NCI-H446 treated with DMSO at 0.1 percent for 48 hours (cell line): Measurements from ENCODE around the gene USP22.

Experiments
- DNase-seq: peaks from one replicate; lab custom pipeline; 2025; lab: John Stamatoyannopoulos, UW

USP22 gene

GRCh38 chr17:21001111-21001812 is 41.5 kb downstream of the USP22 start:
- no peak for DNase-seq

- no peak for DNase-seq
Measured at GRCh38 chr17:20999841-21000532, 42.8 kb downstream of the USP22 start.

- DNase-seq = no peak
Measured at GRCh38 chr17:20999044-20999573, 43.7 kb downstream of the USP22 start.

DNA sequence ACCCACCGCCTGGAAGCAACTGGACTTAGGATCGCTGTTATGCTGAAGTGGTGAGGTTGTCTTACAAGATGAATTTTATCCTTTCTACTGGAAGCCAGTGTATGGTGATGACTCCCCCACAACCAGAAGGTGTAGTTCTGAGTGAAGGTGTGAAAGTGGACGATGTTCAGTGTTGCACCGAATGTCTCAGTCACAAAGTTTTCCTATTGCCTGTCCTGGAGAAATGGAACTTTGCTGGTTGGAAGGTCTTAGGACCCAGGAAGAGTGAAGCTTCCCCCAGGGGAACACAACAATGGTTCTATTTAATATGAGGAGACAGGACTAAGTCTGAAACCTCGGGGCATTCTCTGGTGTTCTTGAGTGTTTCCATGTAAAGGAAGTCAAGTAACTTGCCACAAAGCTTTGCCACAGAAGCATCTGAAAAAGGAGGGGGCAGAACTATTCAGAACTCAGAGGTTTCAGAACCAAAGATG is 44.2 kb downstream of the USP22 start:
- no peak for DNase-seq

DNA sequence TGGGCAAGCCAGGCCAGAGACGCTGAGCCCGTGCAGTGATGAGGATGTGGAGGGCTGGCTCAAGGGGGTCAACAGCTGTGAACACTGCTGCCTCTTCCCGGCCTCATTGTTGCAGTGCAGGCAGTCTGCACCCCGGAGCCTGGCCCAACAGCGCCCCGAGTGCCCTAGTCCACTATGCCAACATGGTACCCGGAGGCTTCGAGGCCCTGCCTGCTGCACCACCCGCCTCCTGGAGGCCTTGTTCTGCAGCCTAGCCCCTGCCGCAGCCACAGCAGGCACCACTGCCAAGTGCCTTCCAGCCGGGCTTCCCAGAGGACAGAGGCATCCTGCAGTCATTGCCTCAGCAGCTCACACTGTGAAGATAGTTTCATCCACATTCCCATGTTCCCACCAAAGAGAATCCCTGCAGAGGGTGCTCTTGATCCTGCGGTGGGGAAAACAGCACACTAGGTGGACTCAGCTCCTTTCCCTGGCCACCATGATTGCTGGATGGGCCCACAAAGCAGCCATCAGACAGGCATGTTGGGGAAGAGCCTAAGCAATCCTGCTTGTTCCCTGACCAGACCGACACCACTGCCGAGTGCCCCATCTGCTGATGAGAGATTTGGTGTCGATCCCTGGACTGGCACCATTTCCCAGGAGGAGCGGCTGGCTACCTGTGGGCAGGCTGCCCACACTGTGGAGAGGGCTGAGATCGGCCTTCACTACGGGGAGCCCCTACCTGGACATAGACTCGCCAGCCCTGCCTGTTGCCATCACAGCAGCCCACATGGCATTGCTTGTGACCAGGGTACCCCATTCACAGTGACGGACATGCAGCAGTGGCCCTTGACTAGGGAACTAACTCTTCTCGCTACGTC is 44.9 kb downstream of the USP22 start:
- no peak for DNase-seq

DNA sequence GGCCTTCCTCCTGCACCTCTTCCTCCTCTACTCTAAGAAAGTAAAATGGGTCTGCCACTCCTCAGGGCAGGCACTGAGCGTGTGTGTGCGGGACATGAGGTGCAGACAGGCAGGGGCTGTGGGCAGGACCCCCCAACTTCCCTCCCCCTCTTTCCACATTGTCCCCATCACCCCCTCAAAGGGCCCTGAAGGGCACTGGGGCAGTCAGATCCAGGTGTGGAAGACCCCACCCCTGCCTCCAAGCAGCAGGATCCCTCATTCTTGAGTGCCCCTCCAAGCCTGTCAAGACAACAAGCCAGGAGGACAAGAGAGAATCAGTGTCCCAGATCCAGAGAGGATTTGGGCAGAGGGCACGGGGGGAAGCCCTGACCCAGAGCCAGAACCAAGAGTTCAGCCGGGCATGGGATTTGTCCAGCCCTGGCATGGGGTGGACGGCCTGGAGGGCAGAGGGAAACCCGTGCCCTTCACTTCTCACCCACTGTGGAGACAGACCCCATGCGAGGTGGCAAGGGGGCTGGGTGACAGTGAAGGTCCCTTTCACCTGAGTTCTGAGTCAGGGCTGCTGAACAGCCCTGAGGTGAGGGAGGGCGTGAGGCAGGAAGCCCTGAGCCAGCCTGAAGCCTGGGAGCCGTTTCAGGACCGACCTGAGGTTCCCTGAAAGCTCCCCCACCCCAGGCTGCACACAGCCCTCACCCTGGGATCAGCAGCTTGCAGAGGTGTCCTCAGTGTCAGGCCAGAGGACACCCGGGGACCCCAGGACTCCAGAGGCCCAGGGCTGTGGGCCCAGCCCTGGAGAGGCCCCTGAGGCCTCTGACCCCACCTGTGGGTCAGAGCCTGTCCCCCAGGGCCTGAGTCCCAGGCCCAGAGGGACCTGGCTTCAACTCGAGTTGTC is 45.8 kb downstream of the USP22 start:
- DNase-seq = no peak

- no peak for DNase-seq
Measured at GRCh38 chr17:20995873-20996723, 46.7 kb downstream of the USP22 start.

DNA sequence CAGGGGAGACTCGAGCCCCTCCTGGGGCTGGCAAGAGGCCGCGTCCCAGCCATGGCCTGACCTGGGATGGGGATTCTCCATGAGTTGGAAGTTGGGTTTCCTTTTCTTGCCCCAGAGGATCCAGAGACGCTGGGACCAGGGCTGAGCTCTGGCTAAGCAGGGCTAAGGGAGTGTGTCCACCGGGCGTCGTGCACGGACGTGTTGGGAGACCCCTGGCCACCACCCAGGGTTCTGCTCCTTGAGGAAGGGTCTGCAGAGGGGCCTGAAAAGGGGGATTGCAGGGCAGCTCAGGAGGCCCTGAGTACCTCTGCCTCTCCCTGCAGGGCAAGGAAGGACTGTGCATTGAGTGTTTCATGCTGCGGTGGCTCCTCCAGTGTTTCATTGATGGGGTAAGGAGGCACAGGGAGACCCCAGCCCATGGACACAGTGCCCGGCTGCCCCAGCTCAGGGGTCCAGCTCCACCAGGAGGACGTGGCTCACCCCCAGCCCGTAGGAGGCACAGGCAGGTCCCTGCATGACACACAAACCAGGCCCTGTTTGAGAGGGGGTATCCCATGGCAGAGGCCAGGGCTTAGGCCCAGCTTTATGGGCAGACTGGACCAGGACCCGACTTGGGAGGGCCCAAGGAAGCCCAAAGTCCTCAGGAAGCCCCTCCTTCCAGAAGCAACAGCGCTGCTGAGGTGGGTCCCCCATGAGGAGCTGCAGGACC is 47.5 kb downstream of the USP22 start:
- DNase-seq = no peak

DNA sequence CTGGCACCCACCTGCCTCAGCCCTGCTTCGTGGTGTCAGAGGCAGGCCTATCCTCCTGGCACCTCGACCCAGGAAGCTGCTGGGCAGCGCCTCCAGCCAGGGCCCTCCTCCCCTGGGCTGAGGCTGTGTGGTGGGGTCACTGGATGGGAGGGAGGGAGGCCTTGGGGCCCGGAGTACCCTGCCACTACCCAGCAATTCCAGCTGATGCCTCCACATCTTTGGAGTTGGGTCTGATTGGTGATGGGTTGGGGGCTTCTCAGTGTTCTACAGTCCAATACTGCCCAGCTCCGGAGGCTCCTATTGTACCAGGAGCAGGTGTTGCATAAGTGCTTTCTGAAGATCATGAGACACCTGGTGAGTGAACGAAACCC is 48.0 kb downstream of the USP22 start:
- DNase-seq = no peak

GRCh38 chr17:20993863-20994778 is 48.7 kb downstream of the USP22 start:
- no peak for DNase-seq

DNA sequence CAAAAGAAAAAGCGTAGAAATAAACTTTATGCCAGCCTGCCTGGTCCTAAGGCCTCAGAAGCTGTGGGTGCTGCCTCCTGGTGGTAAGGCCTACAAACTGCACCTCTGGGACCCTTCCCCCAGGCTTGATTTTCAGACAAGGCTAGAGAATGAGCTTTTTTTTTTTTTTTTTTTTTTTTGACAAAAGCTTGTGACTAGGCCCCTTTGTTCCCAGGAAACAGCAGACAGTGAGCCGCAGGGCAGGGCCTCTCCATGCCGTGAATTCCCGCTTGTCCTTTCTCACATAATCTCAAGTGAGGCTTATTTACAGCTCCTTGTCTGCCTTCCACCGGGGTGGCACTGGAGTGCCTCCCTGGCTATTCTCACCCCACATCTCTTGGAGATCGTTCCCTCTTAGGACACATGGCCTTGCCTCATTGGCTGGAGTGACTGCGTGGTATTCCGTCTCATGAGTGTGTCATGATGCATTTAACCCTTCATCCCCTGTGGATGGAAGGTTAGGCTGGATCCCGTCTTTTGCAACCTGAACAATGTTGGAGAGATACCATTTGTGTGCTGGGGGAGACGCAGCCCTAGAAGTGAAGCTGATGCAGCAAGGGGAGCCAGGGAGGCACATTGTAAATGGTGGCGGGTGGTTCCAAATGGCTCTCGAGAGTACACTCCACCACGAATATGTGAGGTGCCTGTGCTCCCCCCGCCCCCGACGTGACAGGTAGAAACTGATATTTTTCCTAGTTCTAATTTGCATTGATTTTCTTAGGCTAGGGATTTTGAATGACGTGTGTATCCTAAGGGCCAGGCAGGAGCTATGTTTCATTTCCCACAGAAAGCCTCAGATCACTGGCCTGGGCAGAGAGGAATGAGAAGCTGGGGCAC is 49.6 kb downstream of the USP22 start:
- peak; percentile 3 for DNase-seq

- DNase-seq = no peak
Measured at GRCh38 chr17:20992416-20992815, 50.4 kb downstream of the USP22 start.

DNA sequence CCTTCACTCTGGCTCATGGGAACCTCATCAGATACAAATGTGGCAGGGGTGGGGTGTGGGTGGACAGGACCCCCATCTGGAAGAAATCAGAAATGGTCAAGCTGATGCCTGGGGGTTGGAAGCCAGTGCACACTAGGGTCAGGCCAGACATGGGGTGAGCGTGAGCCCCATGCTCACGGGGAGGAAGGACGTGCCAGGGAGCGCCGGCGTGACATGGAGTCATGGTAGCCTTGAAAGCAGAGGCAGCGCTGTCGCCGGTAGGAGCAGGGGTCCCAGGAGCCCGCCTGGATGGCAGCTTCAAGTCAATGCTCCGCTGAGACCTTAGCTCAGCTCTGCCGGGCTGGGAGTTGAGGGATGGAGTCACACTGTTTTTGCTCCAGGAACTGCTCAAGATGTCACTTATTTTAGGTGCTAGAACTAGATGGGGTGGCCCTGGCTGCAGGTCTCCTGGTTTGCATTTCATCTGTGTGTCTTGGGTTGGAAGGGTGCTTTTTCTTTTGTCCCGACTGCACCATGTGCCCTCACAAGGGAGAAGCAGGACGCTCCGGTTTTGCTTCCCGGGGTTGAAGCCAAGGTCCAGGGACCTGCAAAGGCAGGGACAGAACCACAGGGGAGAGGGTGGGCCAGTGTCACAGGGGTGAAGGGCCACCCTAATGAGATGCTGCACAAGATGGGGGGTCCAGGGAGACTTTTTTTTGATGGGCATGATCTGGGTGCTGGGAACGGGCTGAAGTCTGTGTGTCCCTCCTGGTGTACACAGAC is 51.4 kb downstream of the USP22 start:
- DNase-seq = no peak

DNA sequence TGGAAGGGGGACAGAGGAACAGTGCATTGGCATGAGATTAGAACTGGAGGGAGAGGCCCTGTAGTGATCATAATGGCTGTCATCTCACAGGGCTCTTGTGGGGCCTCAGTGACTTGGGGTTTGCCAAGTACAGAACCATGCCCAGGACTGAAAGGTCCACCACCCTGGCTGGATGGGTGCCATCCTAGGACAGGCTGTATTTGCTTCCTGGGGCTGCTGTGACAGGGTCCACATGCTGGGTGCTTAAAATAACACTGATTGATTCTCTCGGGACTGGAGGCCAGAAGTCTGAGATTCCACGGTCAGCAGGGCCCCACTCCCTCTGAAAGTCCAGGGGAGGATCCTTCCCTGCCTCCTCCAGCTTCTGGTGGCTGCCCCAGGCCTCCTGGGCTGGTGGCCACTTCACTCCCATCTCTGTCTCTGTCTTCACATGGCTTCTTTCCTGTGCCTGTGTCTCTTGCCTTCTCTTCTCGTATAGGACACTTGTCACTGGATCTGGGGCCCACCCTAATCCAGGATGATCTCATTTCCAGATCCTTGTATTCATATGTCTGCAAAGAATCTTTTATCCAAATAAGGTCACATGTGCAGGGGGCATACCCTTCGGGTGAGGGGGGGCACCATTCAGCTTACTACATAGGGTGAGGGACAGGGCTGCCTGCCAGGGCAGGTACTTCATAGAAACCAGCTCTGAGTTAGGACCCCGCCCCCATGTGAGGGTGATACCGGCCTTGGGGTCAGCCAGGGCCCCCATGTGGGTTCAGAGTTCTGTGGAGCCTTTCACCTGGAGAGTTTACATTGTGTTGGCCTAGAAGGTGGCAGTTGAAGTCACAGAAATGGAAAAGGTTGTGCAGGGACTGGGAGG is 52.6 kb downstream of the USP22 start:
- DNase-seq = no peak

GRCh38 chr17:20989481-20989880 is 53.3 kb downstream of the USP22 start:
- no peak for DNase-seq

GRCh38 chr17:20988896-20989295 is 53.9 kb downstream of the USP22 start:
- no peak for DNase-seq
